IPS DF 19.7 (cell line): ENCODE measurements around the gene TTLL11.
"Not testable (repeated sequence)": the region's sequence is repeated elsewhere in the genome, so short reads cannot be mapped to it uniquely, and the experiment has no call there.

Experiments
- DNase-seq: peaks from one replicate; pipeline ENCODE4 v3.0.0-alpha.2; 2013; ENCODE audit warnings: low read depth, low spot score

The TTLL11 gene

DNA sequence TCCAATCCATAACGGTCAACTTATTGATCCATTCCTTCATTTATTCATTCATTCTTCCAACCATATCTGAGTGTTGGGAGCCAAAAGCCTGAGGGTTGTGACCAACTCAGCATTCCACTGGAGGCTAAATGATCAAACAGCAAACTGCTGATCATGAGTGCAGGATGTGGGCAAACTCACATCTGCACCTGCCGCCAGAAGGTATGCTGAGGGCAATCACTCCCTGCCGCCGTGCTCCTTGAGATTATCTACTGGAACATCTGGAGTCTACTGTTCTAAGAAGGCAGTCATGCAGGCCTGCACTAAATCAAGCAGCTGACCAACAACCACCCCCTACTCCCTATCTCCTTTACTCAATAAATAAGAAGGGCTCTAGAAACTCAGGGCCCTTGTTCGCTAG lies 184.0 kb downstream of the TTLL11 start:
- no peak for DNase-seq

DNA sequence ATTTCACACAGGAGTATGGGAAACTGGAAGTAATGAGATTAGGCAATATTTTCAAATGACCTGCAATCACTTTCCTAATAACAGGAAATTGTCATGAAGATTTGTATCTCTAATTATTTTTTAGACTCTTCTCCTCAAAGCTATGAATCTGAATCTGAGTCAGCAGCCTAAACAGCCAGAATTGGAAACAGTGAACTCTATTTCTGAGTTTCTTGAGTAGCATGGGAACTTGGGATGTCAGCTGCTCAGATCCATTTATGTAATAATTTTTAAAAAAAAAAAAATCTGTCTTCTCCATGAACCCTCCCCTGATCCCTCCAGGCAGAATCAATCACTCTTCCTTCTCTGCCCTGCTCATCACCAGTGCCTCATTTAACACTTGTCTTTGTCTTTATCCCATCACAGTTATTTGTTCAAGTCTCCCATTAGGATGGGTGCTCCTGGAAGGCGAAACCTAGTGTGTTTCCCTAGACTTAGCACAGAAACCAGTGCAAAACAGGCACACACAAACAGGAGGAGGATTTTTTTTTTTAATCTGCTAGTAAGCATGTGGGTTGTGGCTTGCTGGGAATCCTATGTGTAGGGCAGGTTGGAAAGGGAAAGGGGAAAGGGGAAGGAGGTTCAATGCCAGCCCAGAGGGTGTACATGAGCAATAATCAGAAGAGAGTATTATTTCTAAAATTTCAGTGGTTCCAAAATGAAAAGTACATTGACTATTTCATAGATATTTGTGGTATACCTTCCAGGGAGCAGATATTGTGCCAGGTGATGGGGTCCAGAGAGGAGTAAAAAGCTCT lies 186.8 kb downstream of the TTLL11 start:
- DNase-seq = no peak

DNA sequence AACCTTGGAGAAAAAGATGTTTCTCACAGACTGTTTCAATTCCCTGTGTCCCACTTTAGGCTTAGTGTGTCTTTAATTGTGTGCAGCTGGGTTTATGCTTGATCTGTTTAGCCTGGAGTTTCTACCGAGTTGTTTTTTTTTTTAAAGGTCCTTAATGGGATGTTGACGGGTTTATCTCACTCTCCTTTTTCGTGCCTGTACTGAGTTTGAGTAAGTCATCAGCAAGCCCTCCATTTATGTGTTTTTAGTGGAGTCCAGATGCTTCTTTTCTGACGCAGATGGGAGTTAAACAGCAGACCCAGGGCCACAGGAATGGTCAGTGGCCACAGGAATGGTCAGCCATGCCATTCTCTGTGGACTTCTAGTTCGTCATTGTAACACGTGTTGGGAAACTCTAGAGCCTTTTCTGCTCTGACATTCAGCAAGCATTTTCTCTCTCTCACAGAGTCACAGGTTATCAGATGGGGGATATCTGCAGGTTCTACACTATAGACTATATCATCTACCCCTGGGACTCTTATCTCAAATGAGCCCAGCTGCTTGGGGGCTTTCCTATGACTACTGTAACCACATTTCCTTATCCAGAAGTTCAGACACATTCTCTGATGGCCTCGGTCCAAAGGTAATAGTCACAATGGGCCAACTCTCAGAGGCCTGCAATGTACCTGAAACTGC lies 190.5 kb downstream of the TTLL11 start:
- no peak for DNase-seq

DNA sequence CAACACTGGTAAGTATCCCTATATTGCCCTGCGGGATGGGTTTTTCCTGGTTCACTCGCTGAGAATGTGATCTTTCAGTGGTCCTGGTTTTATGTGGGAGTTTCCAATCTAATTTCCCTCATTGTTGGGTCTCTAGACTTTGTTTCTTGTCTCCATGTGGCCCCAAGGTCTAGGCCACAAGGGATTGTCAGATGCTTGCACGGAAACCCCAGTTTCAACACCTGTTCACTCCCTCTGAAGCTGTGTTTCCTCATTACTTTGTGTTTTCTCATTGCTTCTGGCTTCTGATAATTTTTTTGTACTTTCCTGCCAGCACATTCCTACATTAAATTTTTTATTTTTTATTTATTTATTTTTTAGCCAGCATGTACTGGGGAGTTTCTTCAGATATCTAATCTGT lies 191.5 kb downstream of the TTLL11 start:
- DNase-seq = no peak

DNA sequence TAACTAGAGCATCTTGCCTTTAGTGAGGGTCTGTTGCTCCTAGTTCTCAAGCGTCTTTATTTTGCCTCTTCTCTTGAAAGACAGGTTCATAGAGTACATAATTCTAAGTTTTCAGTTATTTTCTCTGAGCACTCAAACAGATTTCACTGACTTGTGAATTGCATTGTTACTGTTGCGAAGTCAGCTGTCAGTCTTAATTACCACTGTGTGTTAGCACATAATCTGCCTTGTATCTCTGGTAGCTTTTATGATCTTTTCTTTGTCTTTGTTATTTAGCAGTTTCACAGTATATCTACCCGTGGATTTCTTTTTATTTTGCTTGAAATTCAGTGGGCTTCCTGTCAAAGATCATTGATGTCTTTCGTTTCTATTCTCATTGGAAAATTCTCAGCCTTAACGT lies 192.9 kb downstream of the TTLL11 start:
- no peak for DNase-seq

DNA sequence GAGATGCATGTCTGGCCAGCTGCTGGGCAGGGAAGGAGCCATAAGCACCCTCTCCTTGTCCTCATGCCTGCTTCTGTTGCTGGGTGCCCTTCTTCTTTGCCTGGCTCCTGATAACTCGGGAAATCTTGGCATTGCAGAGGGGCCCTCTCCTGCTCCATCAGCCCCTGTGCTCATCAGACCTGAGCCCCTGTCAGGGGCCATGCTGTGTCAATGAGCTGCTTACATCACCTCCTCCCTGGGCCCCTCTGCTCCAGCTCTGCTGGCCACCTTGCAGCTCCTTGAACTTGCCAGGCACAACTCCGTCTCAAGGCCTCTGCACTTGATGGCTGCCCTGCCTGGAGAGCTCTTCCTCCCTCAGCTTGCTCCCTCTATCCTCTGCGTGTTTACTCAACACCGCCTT lies 194.3 kb downstream of the TTLL11 start:
- no peak for DNase-seq

DNA sequence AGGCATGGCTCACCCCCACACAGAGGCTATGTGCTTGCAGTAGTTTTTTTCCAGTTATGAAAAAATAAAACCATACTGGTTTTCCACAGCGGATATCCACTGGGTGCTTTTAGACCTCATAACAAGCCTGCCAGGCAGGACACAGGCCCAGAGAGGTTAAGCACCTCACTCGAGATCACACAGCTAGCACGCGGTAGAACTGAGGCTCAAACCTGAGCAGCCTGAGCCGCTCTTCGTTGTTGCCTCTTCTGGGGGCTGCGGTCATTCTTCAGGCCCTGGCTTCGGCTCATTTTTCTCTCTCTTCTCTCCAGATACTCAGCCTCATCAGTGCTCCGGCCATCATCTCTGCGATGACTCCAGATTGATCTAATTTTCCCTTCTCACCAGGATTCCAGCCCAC lies 196.0 kb downstream of the TTLL11 start:
- no peak for DNase-seq

DNA sequence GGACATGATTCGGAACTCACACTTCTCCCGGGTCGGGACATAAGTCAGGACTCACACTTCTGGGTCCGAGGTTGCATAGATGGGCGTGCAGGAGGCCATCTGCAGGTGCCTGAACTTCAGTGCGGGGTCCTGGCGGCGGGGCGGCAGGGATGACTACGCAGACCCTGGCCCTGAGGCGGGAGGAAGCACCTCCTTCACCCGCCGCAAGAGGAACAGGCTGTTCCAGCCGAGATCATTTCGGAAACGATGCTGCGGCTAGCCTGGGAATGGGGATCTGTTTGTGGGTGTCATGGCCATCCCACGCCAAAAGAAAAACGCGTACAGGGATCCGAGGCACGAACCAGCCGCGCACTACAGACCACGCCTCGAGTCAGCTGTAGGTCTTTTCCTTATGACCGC lies 196.6 kb downstream of the TTLL11 start:
- no peak for DNase-seq

DNA sequence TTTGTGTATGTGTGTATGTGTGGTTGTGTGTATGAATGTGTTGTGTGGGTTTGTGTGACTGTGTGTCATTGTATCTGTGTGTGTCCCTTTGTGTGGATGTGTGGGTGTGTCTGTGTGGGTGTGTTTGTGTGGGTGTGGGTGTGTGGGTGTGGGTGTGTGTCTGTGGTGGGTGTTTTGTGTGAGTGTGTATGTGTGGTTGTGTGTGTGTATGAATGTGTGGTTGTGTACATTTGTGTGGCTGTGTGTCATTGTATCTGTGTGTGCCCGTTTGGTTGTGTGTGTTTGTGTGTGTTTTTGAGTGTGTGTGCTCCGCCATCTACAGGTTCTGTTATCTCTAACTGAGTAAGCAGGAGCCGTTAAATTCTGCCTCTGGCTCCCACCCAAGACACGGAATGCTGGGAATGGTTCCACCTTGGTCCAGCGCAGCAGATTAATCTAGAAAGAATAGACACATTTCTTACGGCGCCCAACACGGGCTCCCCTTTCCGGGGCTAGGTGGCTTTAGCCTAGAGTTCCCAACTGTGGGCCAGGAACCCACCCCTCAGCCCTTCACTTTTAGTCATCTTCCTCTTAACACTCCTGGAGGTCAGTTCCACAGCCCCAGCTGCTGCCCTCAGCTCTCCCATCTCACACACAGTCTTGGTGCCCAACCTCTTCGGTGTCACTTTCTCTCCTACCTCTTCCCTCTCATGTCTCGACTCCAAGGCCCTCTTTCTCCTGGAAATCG lies 197.1 kb downstream of the TTLL11 start:
- no peak for DNase-seq

DNA sequence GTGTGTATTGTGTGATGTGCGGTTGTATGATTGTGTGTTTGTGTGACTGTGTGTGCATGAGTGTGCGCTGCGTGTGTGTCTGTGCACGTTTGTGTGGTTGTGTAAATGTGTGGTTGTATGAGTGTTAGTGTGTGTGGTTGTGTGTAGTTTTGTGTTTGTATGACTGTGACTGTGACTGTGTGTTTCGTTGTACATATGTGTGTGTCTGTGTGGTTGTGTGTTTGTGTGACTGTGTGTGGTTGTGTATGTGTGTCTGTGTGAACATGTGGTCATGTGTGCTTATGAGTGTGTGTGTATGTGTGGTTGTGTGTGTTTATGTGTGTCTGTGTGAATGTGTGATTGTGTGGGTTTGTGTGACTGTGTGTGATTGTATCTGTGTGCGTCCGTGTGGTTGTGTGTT lies 197.8 kb downstream of the TTLL11 start:
- no peak for DNase-seq

DNA sequence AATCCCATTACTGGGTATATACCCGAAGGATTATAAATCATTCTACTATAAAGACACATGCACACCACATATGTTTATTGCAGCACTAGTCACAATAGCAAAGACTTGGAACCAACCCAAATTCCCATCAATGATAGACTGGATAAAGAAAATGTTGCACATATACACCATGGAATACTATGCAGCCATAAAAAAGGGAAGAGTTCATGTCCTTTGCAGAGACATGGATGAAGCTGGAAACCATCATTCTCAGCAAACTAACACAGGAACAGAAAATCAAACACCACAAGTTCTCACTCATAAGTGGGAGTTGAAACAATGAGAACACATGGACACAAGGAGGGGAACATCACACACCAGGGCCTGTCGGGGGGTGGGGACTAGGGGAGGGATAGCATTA lies 198.7 kb downstream of the TTLL11 start:
- not testable (repeated sequence) for DNase-seq

DNA sequence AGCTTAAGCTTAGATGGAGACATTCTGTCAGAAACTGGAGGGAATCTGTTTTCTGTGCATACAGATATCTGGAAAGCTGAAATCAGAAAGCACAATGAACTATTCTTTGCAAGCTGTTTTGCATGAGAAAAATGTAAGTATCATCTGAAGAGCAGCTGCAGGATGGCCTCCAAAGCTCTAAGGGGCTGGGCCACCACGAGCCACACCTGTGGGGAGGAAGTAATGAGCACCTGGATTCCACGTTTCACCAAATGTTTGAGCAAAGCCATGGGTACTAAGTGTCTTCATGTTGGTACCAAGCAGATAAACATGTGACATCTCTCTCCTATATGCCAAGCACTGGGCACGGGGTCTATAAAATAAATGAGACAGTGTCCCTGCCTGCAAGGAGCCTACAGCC lies 199.3 kb downstream of the TTLL11 start:
- no peak for DNase-seq

DNA sequence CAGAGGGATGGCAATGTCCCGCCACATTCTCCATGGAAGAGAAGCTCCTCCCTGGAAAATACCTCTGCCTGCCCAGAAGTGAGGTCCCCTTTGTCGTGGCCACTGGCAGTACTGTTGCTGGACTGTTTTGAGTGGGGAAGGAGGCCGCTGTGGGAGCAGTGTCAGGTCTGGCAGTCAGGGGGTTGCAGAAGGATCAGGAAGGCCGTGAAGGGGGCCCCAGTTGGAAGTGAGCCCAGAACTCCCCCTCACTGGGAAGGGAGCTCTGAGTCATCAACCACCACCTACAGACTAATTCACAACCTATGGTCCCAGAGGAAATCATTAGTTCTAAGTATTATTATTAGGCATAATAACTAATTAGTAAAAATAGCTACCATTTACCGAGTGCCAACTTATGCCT lies 200.4 kb downstream of the TTLL11 start:
- DNase-seq = no peak

DNA sequence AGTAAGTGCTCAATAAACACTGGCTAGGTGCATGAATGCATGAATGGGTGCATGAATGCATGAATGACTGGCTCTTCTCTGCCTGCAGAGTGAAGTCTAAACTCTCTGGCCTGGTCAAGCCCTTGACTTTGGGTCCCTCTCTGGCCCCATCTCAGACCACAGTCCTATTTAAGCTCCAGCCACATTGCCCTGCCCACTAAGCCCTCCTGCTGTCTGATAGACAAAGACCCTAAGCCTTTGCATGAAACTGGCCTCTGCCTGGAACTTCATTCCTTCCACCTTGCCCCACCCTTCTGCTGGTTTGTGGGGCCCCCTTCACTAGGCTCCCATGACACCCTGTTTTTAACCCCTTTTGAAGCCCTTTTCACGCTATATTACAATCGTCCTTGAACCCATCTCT lies 202.4 kb downstream of the TTLL11 start:
- no peak for DNase-seq

DNA sequence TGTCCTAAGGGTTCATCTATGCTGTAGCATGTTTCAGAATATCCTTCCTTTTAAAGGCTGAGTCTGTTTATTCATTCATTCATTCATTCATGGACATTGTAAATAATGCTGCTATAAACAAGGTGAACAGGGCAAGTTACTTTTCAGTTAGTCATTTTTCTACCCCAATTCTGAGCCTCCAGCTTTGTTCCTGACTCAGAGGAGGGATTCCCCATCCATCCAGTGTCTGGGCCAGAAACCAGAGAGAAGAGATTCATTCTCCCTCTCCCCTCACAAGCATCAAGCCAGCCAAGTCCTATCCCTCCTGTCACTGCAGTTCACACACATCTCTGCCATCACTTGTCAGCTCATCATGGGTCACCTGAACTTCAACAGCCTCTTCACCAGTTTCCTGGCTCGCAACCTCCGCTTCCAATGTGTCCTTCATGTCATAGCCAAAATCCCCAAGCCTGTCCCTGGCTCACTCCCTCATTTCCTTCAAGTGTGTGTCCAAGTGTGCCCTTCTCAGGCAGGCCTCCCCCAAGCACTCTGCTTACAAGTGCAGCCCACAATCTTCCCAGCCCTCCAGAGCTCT lies 203.0 kb downstream of the TTLL11 start:
- no peak for DNase-seq

DNA sequence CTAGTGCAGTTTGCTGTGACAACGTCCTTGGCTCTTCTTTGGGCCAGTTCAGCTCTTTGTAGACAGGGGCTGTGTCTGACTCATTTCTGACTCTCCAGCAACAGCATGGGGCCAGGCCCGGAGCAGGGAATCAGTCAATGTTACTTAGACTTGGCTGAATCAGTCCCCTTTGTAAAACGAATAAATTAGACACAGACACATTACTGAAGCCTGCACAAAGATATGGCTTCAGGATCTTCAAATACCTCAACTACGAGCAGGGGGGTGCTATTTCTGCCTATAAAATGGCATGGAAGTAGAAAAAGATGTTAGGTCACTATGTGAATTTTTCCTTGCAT lies 204.7 kb downstream of the TTLL11 start:
- DNase-seq = no peak

DNA sequence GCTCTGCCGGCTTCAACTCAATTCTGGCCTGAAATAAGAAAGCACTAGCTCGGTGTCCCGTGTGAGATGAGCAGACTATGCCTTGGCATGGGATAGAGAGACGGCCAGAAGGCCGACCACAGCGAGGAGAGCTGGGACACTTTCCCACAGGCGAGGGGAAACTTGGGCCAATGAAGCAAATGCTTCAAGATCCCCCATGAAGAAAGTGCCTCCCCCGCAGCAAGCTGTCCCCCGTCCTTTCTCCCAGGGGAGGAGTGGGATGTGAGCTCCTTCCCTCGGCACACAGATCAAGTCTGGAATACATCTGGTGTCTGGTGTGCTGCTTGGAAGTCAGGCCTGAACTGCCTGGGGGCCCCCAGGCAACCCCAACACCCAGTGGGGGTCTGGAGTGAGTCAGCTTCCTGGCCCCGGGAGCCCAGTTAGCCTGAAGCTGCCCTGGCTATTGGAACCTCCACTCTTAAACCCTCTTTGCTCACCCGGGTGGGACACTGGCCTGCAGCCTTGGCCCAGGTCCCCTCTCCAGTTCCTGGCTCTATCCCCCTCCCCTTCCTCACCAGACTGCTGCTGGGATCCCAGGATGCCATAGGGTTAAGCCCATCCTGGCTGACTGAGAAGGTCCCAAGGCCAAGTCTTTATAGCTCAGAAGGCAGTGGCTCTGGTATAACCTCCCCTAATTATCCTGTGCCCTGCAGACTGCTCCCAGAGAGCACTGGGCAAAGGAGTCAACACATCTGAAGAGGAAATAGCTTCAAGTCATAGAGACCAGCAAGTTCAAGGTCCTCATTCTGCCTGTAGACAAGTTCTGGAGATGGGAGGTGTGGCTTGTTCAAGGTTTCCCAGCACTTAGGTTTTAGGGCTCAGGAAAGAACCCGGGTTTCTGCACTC lies 205.3 kb downstream of the TTLL11 start:
- no peak for DNase-seq

DNA sequence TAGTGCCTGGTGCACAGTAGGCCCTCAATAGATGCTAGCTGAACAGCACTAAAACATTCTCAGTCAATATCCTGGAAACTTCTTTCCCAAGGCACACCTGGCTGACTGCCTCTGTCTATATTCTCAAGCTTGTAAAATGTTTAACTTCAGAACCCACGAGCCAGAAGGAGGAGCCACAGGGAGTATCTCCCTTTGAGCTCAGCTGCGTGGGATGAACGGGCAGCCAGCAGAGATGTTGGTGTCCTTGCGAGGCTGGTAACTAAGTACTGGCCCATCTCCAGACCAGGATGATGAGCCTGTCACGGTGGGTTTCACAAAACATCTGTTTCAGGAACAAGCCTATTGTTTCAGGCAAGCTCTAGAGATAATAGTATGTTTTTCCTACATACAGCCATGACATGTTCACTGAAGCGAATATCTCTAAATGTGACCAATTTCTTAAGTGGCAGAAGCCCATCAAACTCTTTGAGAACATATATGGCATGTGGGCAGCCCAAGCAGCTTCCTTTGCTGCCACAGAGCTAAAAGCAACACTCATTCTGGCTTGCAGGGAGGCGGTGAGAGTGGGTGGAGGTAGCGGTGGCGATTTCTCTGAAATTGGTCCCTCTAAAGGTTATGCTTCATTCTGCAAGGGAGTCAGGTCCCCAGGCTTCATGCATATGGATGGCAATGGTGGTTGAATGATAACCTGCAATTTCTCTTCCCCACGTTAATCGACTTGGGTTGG lies 206.2 kb downstream of the TTLL11 start:
- no peak for DNase-seq

DNA sequence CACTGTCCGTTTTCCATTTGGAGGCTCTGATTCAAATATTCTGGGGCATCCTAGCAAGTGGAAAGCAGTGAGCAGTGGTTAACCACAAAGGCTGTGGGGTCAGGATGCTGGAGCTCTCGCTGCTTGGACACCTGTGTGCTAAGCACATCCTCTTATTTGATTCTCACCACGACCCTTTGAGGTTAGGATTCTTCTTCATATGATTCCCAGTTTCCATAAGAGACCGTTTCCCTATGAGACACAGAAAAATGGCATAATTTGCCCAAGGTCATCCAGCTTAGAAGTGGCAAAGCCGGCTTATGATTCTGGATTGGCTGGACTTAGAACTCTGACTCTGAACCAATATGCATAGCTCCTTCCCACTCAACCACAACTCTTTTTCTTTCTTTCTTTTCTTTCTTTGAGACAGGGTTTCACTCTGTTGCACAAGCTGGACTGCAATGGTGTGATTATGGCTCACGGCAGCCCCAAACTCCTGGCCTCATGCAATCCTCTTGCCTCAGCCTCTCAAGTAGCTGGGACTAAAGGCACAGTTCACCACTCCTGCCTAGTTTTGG lies 207.7 kb downstream of the TTLL11 start:
- no peak for DNase-seq

DNA sequence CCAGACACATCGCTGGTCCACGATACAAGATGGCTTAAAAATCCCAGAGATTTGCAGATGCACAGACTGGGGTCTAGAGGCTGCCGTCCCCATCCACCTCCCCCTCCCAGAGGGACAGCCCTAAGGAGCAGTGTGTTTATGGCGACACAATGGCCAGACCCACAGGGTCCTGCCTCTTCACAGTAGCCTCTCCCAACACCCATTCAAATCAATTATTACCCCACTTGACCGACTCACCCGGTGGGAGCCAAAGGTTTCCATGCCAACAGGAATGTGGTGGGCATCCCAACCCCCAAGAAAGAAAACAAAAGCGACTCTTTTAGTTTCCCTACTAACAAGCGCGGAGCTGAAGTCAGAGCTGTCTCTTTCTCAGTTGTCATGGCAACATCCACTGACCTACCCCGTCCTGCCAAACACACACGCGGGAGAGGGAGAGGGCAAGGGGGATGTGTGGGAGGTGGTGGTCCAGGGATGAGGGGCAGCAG lies 209.0 kb downstream of the TTLL11 start:
- no peak for DNase-seq
